Activated CD8-positive, alpha-beta memory T cell treated with anti-CD3 and anti-CD28 coated beads, Interleukin-2, amount 50 U/mL, for 24 hours (primary cell): ENCODE results near the gene FBXO10.
"Not testable (repeated sequence)": the region's sequence is repeated elsewhere in the genome, so short reads cannot be mapped to it uniquely, and the experiment has no call there.

Experiments used
- DNase-seq: peaks from one replicate; pipeline ENCODE4 v3.0.0-alpha.2; 2020; ENCODE audit errors: extremely low read depth

FBXO10 gene

GRCh38 chr9:37477987-37478619 lies 98.1 kb downstream of the FBXO10 start:
- DNase-seq = not testable (repeated sequence)

DNA sequence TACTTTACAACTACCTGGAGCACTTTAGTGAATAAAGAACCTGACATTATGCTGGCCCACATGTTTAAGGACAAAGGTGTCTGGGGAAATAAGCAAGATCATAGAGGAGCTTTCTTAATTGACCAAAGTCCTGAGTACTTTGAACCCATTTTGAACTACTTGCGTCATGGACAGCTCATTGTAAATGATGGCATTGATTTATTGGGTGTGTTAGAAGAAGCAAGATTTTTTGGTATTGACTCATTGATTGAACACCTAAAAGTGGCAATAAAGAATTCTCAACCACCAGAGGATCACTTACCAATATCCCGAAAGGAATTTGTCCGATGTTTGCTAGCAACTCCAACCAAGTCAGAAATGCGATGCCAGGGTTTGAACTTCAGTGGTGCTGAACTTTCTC lies 98.7 kb downstream of the FBXO10 start:
- not testable (repeated sequence) for DNase-seq

DNA sequence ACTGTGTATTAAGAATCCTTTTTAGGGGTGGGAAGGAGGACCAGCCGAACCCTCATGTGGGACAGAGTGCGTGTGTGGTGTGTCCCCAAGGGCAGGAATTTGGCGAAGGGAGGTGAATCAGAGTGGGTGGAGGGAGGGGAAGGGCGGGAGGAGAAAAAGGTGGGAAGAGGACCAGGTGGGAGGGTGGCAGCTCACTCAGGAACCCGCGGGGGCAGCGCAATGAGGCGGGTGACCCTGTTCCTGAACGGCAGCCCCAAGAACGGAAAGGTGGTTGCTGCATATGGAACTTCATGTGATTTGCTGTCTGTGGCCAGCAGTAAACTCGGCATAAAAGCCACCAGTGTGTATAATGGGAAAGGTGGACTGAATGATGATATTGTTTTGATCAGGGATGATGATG lies 99.2 kb downstream of the FBXO10 start:
- no peak for DNase-seq

DNA sequence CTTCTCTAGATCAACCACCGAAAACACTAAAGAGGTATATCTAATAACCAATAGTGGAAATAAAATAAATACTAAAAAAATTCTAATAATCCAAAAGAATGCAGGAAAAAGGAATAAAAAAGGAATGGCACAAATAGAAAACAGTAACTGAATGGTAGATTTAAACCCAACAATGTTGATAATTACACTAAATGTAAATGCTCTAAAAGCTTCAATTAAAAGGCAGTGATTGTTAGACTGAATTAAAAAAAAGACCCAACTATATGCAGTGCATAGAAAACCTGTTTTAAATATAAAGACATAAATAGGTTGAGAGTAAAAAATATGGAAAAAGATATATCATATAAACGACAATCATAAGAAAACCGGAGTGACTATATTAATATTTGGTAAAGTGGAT lies 101.7 kb downstream of the FBXO10 start:
- DNase-seq = no peak

- DNase-seq = not testable (repeated sequence)
Observed at GRCh38 chr9:37473982-37474381, 102.2 kb downstream of the FBXO10 start.

- no peak for DNase-seq
Observed at GRCh38 chr9:37471942-37472684, 104.1 kb downstream of the FBXO10 start.

DNA sequence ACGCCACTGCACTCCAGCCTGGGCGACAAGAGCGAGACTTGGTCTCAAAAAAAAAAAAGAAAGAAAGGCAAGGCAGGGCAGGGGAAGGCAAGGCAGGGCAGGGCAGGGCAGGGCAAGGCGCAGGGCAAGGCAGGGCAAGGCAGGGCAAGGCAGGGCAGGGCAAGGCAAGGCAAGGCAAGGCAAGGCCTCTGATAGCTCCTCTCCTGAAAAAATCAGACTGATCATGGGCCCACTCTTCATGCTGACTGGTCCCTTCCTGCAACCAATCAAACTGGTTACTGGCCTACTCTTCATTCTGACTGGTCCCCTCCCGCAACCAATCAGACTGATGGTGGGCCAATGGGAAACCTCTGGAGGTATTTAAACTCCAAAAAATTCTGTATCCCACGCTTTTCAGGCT lies 107.6 kb downstream of the FBXO10 start:
- no peak for DNase-seq

DNA sequence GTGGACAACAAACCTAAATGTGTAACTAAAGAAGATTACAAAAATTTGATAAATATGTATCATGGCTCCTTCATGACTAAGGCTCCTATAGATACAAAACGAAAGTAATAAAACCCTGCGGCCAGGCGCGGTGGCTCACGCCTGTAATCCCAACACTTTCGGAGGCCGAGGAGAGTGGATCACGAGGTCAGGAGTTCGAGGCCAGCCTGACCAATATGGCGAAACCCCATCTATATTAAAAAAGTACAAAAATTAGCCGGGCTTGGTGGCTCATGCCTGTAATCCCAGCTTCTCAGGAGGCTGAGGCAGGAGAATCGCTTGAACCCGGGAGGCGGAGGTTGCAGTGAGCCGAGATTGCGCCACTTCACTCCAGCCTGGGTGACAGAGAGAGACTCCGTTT lies 108.7 kb downstream of the FBXO10 start:
- DNase-seq = not testable (repeated sequence)

- no peak for DNase-seq
Observed at GRCh38 chr9:37466037-37466709, 110.0 kb downstream of the FBXO10 start.

- peak; percentile 98 for DNase-seq
Observed at GRCh38 chr9:37465249-37466036, 110.7 kb downstream of the FBXO10 start, which contains the start of gene ZBTB5. Gene ZBTB5 (minus strand): TSS chr9:37465450. CDS start chr9:37442551, 22,899 bp downstream.

DNA sequence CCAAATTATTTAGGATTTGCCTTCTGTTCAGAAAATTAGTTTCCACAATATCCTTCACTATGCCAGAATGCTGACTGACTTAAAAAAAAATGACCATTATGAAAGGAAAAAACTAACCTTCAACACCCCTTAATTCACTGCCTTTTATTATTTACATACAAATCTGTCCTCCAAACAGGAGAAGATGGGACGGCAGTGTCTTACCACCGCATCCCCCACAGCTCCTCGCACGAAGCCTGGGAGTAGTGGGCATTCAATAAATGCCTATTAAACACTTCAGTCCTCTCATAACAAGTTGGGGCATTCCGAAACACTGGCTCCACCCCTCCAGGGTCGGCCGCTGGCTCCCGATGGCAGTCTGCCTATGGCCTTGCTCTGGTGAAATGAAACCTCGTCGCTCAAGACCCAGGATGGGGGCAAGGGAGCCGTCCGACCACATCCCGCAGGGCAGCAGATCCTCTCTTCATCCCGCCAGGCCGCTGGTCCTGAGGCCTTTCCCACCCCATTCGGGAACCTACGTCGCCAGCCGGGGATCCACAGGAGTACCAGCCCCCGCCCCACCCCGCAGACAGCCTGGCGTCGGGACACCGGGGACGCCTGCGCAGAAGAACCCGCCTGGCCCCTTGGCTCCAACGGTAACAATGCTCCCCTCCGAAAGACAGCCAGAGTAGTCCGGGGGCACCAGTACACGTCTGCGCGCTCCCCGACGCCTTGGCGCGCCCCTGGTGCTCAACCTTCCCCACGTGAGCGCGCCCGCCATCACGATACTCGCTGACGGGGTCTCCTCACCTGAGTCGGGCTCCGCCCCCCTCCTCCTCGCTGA lies 111.5 kb downstream of the FBXO10 start:
- DNase-seq = no peak

GRCh38 chr9:37464006-37464405 lies 112.2 kb downstream of the FBXO10 start:
- no peak for DNase-seq
